GM19452 (cell line): ENCODE measurements around the gene ADORA2B.

Experiments
- ATAC-seq: cut with Tn5 transposase; IDR thresholded peaks from one replicate; pipeline ENCODE4 v1.9.1; 2021; ENCODE audit not compliant: unreplicated experiment

Gene ADORA2B

GRCh38 chr17:15952916-15953790 is 8.2 kb downstream of the ADORA2B start:
- ATAC-seq: no peak

- ATAC-seq: no peak
These were observed 9.3 kb downstream of the ADORA2B start for GRCh38 chr17:15954222-15954621.

GRCh38 chr17:15955793-15956541 is 11.0 kb downstream of the ADORA2B start:
- no peak for ATAC-seq

GRCh38 chr17:15957206-15957605 is 12.3 kb downstream of the ADORA2B start:
- ATAC-seq: no peak

GRCh38 chr17:15957608-15958307 is 12.8 kb downstream of the ADORA2B start:
- no peak for ATAC-seq

- no peak for ATAC-seq
These were observed 13.5 kb downstream of the ADORA2B start for GRCh38 chr17:15958484-15958854.

- no peak for ATAC-seq
These were observed 18.8 kb downstream of the ADORA2B start for GRCh38 chr17:15963670-15964110.

GRCh38 chr17:15965528-15965927 is 20.6 kb downstream of the ADORA2B start:
- ATAC-seq: no peak

- ATAC-seq: no peak
These were observed 21.4 kb downstream of the ADORA2B start for GRCh38 chr17:15966183-15966878.

- ATAC-seq: no peak
These were observed 21.9 kb downstream of the ADORA2B start for GRCh38 chr17:15966879-15967248.

- ATAC-seq: no peak
These were observed 22.9 kb downstream of the ADORA2B start for GRCh38 chr17:15967706-15968399.

- ATAC-seq: no peak
These were observed 24.5 kb downstream of the ADORA2B start for GRCh38 chr17:15969463-15969862.

- ATAC-seq: no peak
These were observed 25.6 kb downstream of the ADORA2B start for GRCh38 chr17:15970500-15970899.

GRCh38 chr17:15971098-15971678 is 26.3 kb downstream of the ADORA2B start:
- no peak for ATAC-seq

- ATAC-seq: no peak
These were observed 27.0 kb downstream of the ADORA2B start for GRCh38 chr17:15971882-15972281.

GRCh38 chr17:15972497-15972951 is 27.6 kb downstream of the ADORA2B start:
- no peak for ATAC-seq

- no peak for ATAC-seq
These were observed 28.1 kb downstream of the ADORA2B start for GRCh38 chr17:15973016-15973415.

- ATAC-seq: no peak
These were observed 28.9 kb downstream of the ADORA2B start for GRCh38 chr17:15973834-15974233.

GRCh38 chr17:15977894-15978293 is 33.0 kb downstream of the ADORA2B start:
- ATAC-seq: no peak

GRCh38 chr17:15978606-15979005 is 33.7 kb downstream of the ADORA2B start:
- no peak for ATAC-seq
